ENCODE measurements around the gene AFF3.
"Not testable (repeated sequence)": the region's sequence is repeated elsewhere in the genome, so short reads cannot be mapped to it uniquely, and the experiment has no call there.

The AFF3 gene

DNA sequence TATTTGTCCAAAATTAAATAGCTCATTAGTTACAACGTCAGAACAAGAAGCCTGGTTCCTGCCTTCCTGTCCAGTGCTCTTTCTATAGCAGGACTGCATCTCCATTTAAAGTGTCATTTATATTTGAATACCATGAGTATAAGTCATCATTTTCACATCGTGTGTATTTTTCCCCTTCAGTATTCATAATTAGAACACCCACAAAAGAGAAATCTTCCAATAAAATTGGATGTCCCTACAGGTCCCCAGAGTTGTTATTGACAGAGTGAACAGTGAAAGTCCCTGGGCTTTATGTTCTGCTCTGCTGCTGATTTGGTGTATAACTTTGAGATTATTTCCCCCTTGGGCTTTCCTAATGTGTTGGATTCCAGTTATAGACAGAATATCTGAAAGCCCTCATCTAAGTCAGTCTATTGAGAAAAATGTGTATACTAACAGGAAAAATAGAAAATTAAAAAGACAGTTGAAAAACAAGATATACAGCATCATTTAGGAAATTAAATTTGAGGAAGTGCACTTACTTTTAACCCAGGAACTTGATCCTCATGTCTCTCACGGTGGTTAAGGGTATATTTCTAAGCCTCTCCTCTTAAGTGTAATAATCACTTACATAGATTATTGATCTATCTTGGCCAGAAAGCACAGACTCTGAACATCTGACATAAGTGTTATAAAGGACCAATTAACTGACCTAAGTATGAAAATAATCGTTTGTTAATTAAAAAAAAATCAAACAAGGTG, 637.4 kb downstream of the AFF3 start:
- DNase-seq, result no peak

DNA sequence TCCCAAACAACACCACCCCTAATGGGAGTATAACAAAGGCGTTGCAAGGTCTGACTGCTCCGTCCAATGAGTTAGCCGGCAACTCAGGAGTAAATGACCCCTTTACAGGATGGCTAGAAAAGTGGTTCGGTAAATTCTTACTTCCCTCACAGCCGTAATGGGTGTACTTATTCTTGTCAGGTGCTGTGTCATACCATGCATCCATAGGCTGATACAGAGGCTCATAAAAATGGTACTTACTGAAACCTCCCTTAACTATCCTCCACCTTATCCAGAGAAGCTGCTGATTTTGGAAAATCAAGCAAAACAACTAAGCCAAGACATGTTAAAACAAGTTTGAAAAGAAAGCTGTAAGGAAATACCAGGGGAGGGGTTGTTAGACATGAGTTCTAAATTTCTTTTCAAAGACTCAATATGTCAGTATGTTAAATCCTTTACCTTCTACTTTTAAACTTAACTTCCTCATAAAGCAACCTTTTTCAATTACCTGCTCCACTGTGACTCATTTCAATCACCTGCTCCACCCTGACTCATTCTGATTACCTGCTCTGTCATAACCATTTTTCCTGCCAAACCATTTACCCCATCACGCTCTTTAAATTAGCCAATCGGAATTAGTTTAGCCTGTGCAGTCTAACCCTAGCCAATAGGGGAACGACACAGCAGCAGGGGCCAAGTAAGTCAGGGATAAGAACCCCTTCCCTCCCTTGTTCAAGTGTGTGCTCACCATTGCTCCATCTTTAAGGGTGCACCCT, 638.6 kb downstream of the AFF3 start:
- DNase-seq, result not testable (repeated sequence)

DNA sequence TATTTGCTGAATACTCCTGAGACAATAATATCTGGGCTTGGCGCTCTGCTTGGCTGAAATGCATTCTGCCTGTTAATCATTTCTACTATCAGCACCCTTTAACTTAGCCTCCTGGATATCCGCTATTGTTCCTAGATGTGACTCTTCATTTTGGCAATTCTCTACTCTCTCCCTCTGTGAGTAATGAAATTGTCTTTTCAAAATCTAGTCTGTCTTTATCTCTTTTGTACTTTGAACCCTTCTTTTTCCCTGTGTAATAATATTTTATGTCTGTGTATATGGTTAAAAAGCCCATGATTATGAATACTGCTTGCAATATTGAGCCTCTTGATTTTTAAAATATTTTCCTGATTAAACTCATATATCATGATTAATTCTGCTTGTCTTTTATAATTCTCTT, 646.4 kb downstream of the AFF3 start:
- DNase-seq, result no peak

Measured in NCI-H1417 treated with DMSO at 0.1 percent for 48 hours (cell line).